Osteocyte (in vitro differentiated cells): Measurements from ENCODE around the gene SHPK. TPM values are rescaled to one million over a fixed set of nuclear protein-coding genes. Genes with fewer than 3 reads are reported as not detected.
A peak's percentile ranks its signal among the peaks of the same experiment; 100 is the strongest.

Source experiments
- DNase-seq: peaks from one replicate; pipeline ENCODE4 v3.0.0; 2021; ENCODE audit warnings: mixed read lengths; ENCODE audit not compliant: unreplicated experiment; ENCODE audit errors: extremely low spot score
- H3K27ac Mint-ChIP-seq: one replicate; pipeline ENCODE4 v1.8.0; 2021; ENCODE audit warnings: mild to moderate bottlenecking, mixed read lengths; ENCODE audit not compliant: unreplicated experiment
- H3K27me3 Mint-ChIP-seq: one replicate; pipeline ENCODE4 v1.8.0; 2021; ENCODE audit warnings: mixed read lengths; ENCODE audit not compliant: unreplicated experiment
- H3K36me3 Mint-ChIP-seq: one replicate; pipeline ENCODE4 v1.8.0; 2021; ENCODE audit warnings: mixed read lengths; ENCODE audit not compliant: unreplicated experiment
- H3K4me1 Mint-ChIP-seq: one replicate; pipeline ENCODE4 v1.8.0; 2021; ENCODE audit warnings: mixed read lengths; ENCODE audit not compliant: unreplicated experiment
- H3K4me3 Mint-ChIP-seq: one replicate; pipeline ENCODE4 v1.8.0; 2021; ENCODE audit warnings: mild to moderate bottlenecking, moderate library complexity, mixed read lengths; ENCODE audit not compliant: unreplicated experiment
- H3K9me3 Mint-ChIP-seq: one replicate; pipeline ENCODE4 v1.8.0; 2021; ENCODE audit warnings: mixed read lengths; ENCODE audit not compliant: unreplicated experiment
- CTCF ChIP-seq: fragments of 200-600 bp; sonication (generic); IDR thresholded peaks from 2 replicates; pipeline ENCODE4 v1.5.0; 2021; ENCODE audit warnings: antibody characterized with exemption, mild to moderate bottlenecking, moderate library complexity
- total RNA-seq: library from RNA; stranded (reverse); gene quantifications from 2 replicates; pipeline ENCODE4 v1.2.1, GENCODE V29; 2021

Gene SHPK
- total RNA-seq, 1 donor from 2014 or later: 8.5 TPM

GRCh38 chr17:3636908-3637373 is 891 bp upstream of the SHPK start:
- Mint-ChIP-seq H3K9me3 (no peaks in the 10 kb centered on the region), H3K27me3 (no peaks in the 10 kb centered on the region), H3K4me1 (peaks cover 29% of the 10 kb centered on the region), H3K36me3 (no peaks in the 10 kb centered on the region), H3K27ac (peak overlapping the region; percentile 65), H3K4me3 (peak overlapping the region; percentile 96)
- no peak for DNase-seq
- no peak for TF ChIP-seq CTCF

GRCh38 chr17:3635474-3636153 is 436 bp downstream of the SHPK start:
- Mint-ChIP-seq H3K9me3 (no peaks in the 10 kb centered on the region), H3K4me1 (peaks cover 29% of the 10 kb centered on the region), H3K27ac (peak overlapping the region; percentile 34), H3K36me3 (no peaks in the 10 kb centered on the region), H3K4me3 (peak overlapping the region; percentile 96), H3K27me3 (no peaks in the 10 kb centered on the region)
- no peak for DNase-seq
- TF ChIP-seq CTCF: no peak

GRCh38 chr17:3632287-3632686 is 3.8 kb downstream of the SHPK start:
- no peak for DNase-seq
- Mint-ChIP-seq H3K4me3 (no peak overlapping the region), H3K27ac (no peak overlapping the region), H3K9me3 (no peaks in the 10 kb centered on the region), H3K4me1 (peaks cover 15% of the 10 kb centered on the region), H3K36me3 (peaks cover 16% of the 10 kb centered on the region), H3K27me3 (no peaks in the 10 kb centered on the region)
- TF ChIP-seq CTCF: no peak

- H3K9me3 Mint-ChIP-seq: no peaks in the 10 kb centered on the region
- no peak for TF ChIP-seq CTCF
- H3K4me3 Mint-ChIP-seq: no peak overlapping the region
- H3K27ac Mint-ChIP-seq: no peak overlapping the region
- H3K27me3 Mint-ChIP-seq: no peaks in the 10 kb centered on the region
- H3K4me1 Mint-ChIP-seq: peaks cover 12% of the 10 kb centered on the region
- peaks cover 26% of the 10 kb centered on the region for H3K36me3 Mint-ChIP-seq
- DNase-seq: no peak
Observed at GRCh38 chr17:3630781-3631180, 5.3 kb downstream of the SHPK start.

GRCh38 chr17:3627769-3628167 is 8.3 kb downstream of the SHPK start:
- peaks cover 33% of the 10 kb centered on the region for H3K36me3 Mint-ChIP-seq
- H3K27me3 Mint-ChIP-seq: no peaks in the 10 kb centered on the region
- no peak for TF ChIP-seq CTCF
- H3K9me3 Mint-ChIP-seq: no peaks in the 10 kb centered on the region
- DNase-seq: no peak
- H3K4me3 Mint-ChIP-seq: no peak overlapping the region
- no peak overlapping the region for H3K27ac Mint-ChIP-seq
- no peaks in the 10 kb centered on the region for H3K4me1 Mint-ChIP-seq
